GM18517 (cell line): ENCODE measurements around the gene ROCK2.
"Not testable (repeated sequence)": the region's sequence is repeated elsewhere in the genome, so short reads cannot be mapped to it uniquely, and the experiment has no call there.

Experiments
- ATAC-seq: cut with Tn5 transposase; IDR thresholded peaks from one replicate; pipeline ENCODE4 v1.9.1; 2021; ENCODE audit warnings: mild to moderate bottlenecking, moderate library complexity; ENCODE audit not compliant: unreplicated experiment

Gene ROCK2

GRCh38 chr2:11342551-11343367 is 1.7 kb downstream of the ROCK2 start:
- ATAC-seq: no peak

- no peak for ATAC-seq
Observed at GRCh38 chr2:11340717-11341116, 3.7 kb downstream of the ROCK2 start.

- ATAC-seq: no peak
Observed at GRCh38 chr2:11339508-11340083, 4.8 kb downstream of the ROCK2 start.

GRCh38 chr2:11338580-11338979 is 5.9 kb downstream of the ROCK2 start:
- no peak for ATAC-seq

- no peak for ATAC-seq
Observed at GRCh38 chr2:11337909-11338308, 6.5 kb downstream of the ROCK2 start.

GRCh38 chr2:11336189-11336588 is 8.2 kb downstream of the ROCK2 start:
- ATAC-seq: no peak

- no peak for ATAC-seq
Observed at GRCh38 chr2:11333427-11334183, 10.8 kb downstream of the ROCK2 start.

- no peak for ATAC-seq
Observed at GRCh38 chr2:11332596-11332995, 11.8 kb downstream of the ROCK2 start.

- ATAC-seq: no peak
Observed at GRCh38 chr2:11330457-11331142, 13.8 kb downstream of the ROCK2 start.

- no peak for ATAC-seq
Observed at GRCh38 chr2:11329776-11330175, 14.7 kb downstream of the ROCK2 start.

- ATAC-seq: not testable (repeated sequence)
Observed at GRCh38 chr2:11328522-11328921, 15.9 kb downstream of the ROCK2 start.

GRCh38 chr2:11327871-11328270 is 16.6 kb downstream of the ROCK2 start:
- no peak for ATAC-seq

GRCh38 chr2:11326677-11327211 is 17.7 kb downstream of the ROCK2 start:
- ATAC-seq: no peak

- ATAC-seq: no peak
Observed at GRCh38 chr2:11325961-11326676, 18.3 kb downstream of the ROCK2 start.

- no peak for ATAC-seq
Observed at GRCh38 chr2:11321847-11322246, 22.6 kb downstream of the ROCK2 start.

GRCh38 chr2:11320698-11321492 is 23.5 kb downstream of the ROCK2 start:
- no peak for ATAC-seq

- no peak for ATAC-seq
Observed at GRCh38 chr2:11319939-11320338, 24.5 kb downstream of the ROCK2 start.

GRCh38 chr2:11315074-11315705 is 29.2 kb downstream of the ROCK2 start:
- ATAC-seq: no peak

- ATAC-seq: no peak
Observed at GRCh38 chr2:11314487-11314886, 29.9 kb downstream of the ROCK2 start.
